HepG2 (cell line): ENCODE measurements around the gene NOP56. TPM values are rescaled to one million over a fixed set of nuclear protein-coding genes. Genes with fewer than 3 reads are reported as not detected.

Experiments
- ATAC-seq: fragments of 200-7000 bp; cut with Tn5 transposase; 3 replicates; pipeline ENCODE4 v1.9.1; 2020; ENCODE audit warnings: mild to moderate bottlenecking, moderate library complexity
- BruUV-seq: library from RNA; stranded (reverse); fragments of 400-500 nt; replicated peaks from 2 replicates; lab custom pipeline; 2021; lab: Mats Ljungman, UMichigan
- CTCF ChIA-PET: fragments of 300-600 bp; formaldehyde crosslinking; extraction: SDS; loops from one replicate; lab custom pipeline; 2021; ENCODE audit warnings: low total read pairs, inconsistent platforms, low intra/inter-chr PET ratio; lab: Yijun Ruan, JAX
- POLR2A ChIA-PET: fragments of 350-600 bp; sonication (Branson Sonifier 250); formaldehyde crosslinking; loops from one replicate; lab custom pipeline; 2020; ENCODE audit warnings: antibody characterized with exemption, inconsistent platforms; lab: Yijun Ruan, JAX
- DNase-seq: peaks from one replicate; pipeline ENCODE4 v3.0.0-alpha.2; 2015; ENCODE audit warnings: low spot score
- FAIRE-seq: peaks from 3 replicates; lab custom pipeline; 2011; peaks lifted over from hg19 to GRCh38; lab: Jason Lieb, UNC
- H2AFZ ChIP-seq: one replicate; pipeline ENCODE4 v1.6.1; 2011; ENCODE audit warnings: low read length, inconsistent platforms
- H3K27ac ChIP-seq: fragments of 300-600 bp; 3 replicates; pipeline ENCODE4 v1.8.0; 2011; ENCODE audit warnings: mixed run types, mild to moderate bottlenecking, mixed read lengths, low read length, inconsistent platforms; ENCODE audit not compliant: insufficient read depth; ENCODE audit errors: extremely low read length
- H3K27me3 ChIP-seq, 2 experiments: fragments of 200-600 bp in 1 of 2; 2 replicates in 1 of 2; 3 replicates in 1 of 2; pipeline versions ENCODE4 v1.6.0 to v1.8.0; 2011; ENCODE audit warnings: low read length in 2 of 2, mild to moderate bottlenecking in 2 of 2, moderate library complexity in 2 of 2, inconsistent platforms in 1 of 2; ENCODE audit not compliant: insufficient read depth in 2 of 2, control insufficient read depth in 1 of 2
- H3K36me3 ChIP-seq, 2 experiments: fragments of 200-600 bp in 1 of 2; replicated peaks in 1 of 2; 2 replicates in 1 of 2; 3 replicates in 1 of 2; pipeline versions ENCODE4 v1.5.1 to v1.8.0; 2011; ENCODE audit warnings: low read length in 2 of 2, inconsistent platforms in 1 of 2; ENCODE audit not compliant: insufficient read depth in 2 of 2, control insufficient read depth in 1 of 2
- H3K4me1 ChIP-seq: 2 replicates; pipeline ENCODE4 v1.5.1; 2012; ENCODE audit warnings: low read length, inconsistent platforms; ENCODE audit not compliant: insufficient read depth
- H3K4me2 ChIP-seq: 2 replicates; pipeline ENCODE4 v1.6.0; 2011; ENCODE audit warnings: low read depth, low read length, inconsistent platforms
- H3K4me3 ChIP-seq, 3 experiments: fragments of 200-600 bp in 1 of 3; sonication (generic), shearing (Covaris generic) in 1 of 3; replicated peaks in 1 of 3; 2 replicates each; pipeline ENCODE4 v1.5.1; 2011 to 2016; ENCODE audit warnings: low read length in 3 of 3, inconsistent platforms in 2 of 3, low read depth in 2 of 3, mild to moderate bottlenecking in 2 of 3, control low read depth in 1 of 3, mixed read lengths in 1 of 3; ENCODE audit not compliant: insufficient read depth in 1 of 3
- H3K79me2 ChIP-seq: one replicate; pipeline ENCODE4 v1.6.1; 2011; ENCODE audit warnings: low read length, inconsistent platforms; ENCODE audit not compliant: insufficient read depth
- H3K9ac ChIP-seq: 2 replicates; pipeline ENCODE4 v1.6.0; 2011; ENCODE audit warnings: mild to moderate bottlenecking, low read depth, low read length, inconsistent platforms; ENCODE audit not compliant: insufficient read depth
- H3K9me3 ChIP-seq: 2 replicates; pipeline ENCODE4 v1.5.1; 2012; ENCODE audit warnings: mild to moderate bottlenecking, low read length
- H4K20me1 ChIP-seq: 2 replicates; pipeline ENCODE4 v1.6.0; 2011; ENCODE audit warnings: inconsistent platforms, mild to moderate bottlenecking, low read length, moderate library complexity; ENCODE audit not compliant: insufficient read depth
- HCFC1 ChIP-seq: fragments of 150-350 bp; IDR thresholded peaks from 2 replicates; pipeline ENCODE4 v1.6.1; 2014; ENCODE audit warnings: low read depth, low read length
- MIER3 ChIP-seq: IDR thresholded peaks from 2 replicates; pipeline ENCODE4 v1.6.1; 2016; ENCODE audit warnings: missing compliant biosample characterization, borderline replicate concordance
- NR2F2 ChIP-seq: IDR thresholded peaks from 2 replicates; pipeline ENCODE4 v1.6.1; 2012; ENCODE audit warnings: low read depth, inconsistent platforms, borderline replicate concordance
- PHF5A ChIP-seq: IDR thresholded peaks from one replicate; pipeline ENCODE4 v1.6.1; 2018; ENCODE audit warnings: low read depth, missing genetic modification reagents; ENCODE audit not compliant: unreplicated experiment
- TOPORS ChIP-seq: sonication (generic); formaldehyde crosslinking; IDR thresholded peaks from 2 replicates; pipeline ENCODE4 v1.8.0; 2023; ENCODE audit warnings: mild to moderate bottlenecking, missing genetic modification reagents
- XBP1 ChIP-seq: sonication (generic); formaldehyde crosslinking; IDR thresholded peaks from 2 replicates; pipeline ENCODE4 v1.5.0; 2020; ENCODE audit warnings: missing genetic modification reagents
- ZBTB49 ChIP-seq: sonication (generic); formaldehyde crosslinking; IDR thresholded peaks from 2 replicates; pipeline ENCODE4 v1.4.0; 2020; ENCODE audit warnings: missing genetic modification reagents, borderline replicate concordance
- ZNF609 ChIP-seq: sonication (generic); formaldehyde crosslinking; IDR thresholded peaks from 2 replicates; pipeline ENCODE4 v1.4.0; 2020; ENCODE audit warnings: mild to moderate bottlenecking, missing genetic modification reagents, borderline replicate concordance
- ZNF784 ChIP-seq: sonication (generic); formaldehyde crosslinking; IDR thresholded peaks from 2 replicates; pipeline ENCODE4 v1.5.1; 2020; ENCODE audit warnings: missing genetic modification reagents, mild to moderate bottlenecking, borderline replicate concordance
- ZNF839 ChIP-seq: sonication (generic); formaldehyde crosslinking; IDR thresholded peaks from 2 replicates; pipeline ENCODE4 v1.4.0; 2020; ENCODE audit warnings: missing genetic modification reagents, mild to moderate bottlenecking, borderline replicate concordance
- ZSCAN5A ChIP-seq: sonication (generic); formaldehyde crosslinking; IDR thresholded peaks from 2 replicates; pipeline ENCODE4 v1.8.0; 2022; ENCODE audit warnings: mild to moderate bottlenecking, missing genetic modification reagents, borderline replicate concordance
- whole genome bisulfite sequencing: methylation state at CpG from one replicate; pipeline ENCODE4 v1.1.6; 2017; ENCODE audit warnings: low lambda C conversion rate; 5-methylcytosine and 5-hydroxymethylcytosine counted together
- in situ Hi-C: cut with HindIII; loops from 2 replicates; pipeline ENCODE4 v1.10.0; 2017; ENCODE audit warnings: low pct_unique_long_range_greater_than_20kb; ENCODE audit not compliant: extremely low pct_ligation_motif_present
- intact Hi-C: fragments of 100-400 bp; cut with micrococcal nuclease; formaldehyde crosslinking; loops from one replicate; pipeline ENCODE4 v1.10.0; 2022; ENCODE audit not compliant: unreplicated experiment
- polyA plus RNA-seq, 8 experiments: library from polyadenylated mRNA; depleted of rRNA in 3 of 8; stranded (reverse) in 7 of 8; unstranded in 1 of 8; fragments of >200 nt; fragmentation: Illumina TruSeq in 4 of 8; extraction: Trizol in 4 of 8; gene quantifications; 2 replicates each; pipeline versions ENCODE4 v1.2.1 to v1.2.3, GENCODE V29; 2011 to 2016; ENCODE audit warnings: low read depth in 4 of 8, missing spikeins in 1 of 8, mixed read lengths in 1 of 8; ENCODE audit not compliant: insufficient read depth in 1 of 8
- total RNA-seq, 5 experiments: library from RNA; depleted of rRNA; stranded (reverse); fragments of >200 nt; fragmentation: Illumina TruSeq; extraction: Trizol; gene quantifications; 2 replicates each; pipeline ENCODE4 v1.2.3, GENCODE V29; 2016; ENCODE audit warnings: low read depth in 1 of 5

NOP56 gene
- total and polyA plus RNA-seq, 2 of the 13 experiments (the other 11 are each of a cell fraction or from before 2014, with no cell fraction given) = 369 to 1,116 TPM

- H3K9ac ChIP-seq = peak within 1 kb of the TSS; percentile 94
- in situ Hi-C loops (no loop called here), intact Hi-C loops (no loop called here)
- peaks cover 0 to 14% of the 10 kb centered on the region in 2 experiments; a peak in 3 of 5 replicates for H3K27me3 ChIP-seq
- ChIA-PET CTCF (no interaction called here), POLR2A (interaction anchor here (0.6 to 4.3 kb wide), 10 partner anchors 9 to 668 kb away, joined by 3 to 151 read pairs (median 3); partner anchors contain the start of genes MRPS26, NOP56 and SNRPB)
- peaks cover 17 to 31% of the 10 kb centered on the region in 2 experiments for H3K36me3 ChIP-seq
- H3K4me3 ChIP-seq = peak within 1 kb of the TSS; percentile 92 to 99 (median 92)
- WGBS = 13% methylated on average over 46 of the region's 49 CpGs
- H4K20me1 ChIP-seq = peaks cover 2% of the 10 kb centered on the region; the same call in 1 of the 2 replicates
- DNase-seq (peak; percentile 96), FAIRE-seq (peak; percentile 86), ATAC-seq (peak; percentile 82)
- peaks cover 13% of the 10 kb centered on the region for H3K79me2 ChIP-seq
- TSS peak; percentile 100 for BruUV-seq
- peak within 1 kb of the TSS; percentile 87 for H3K27ac ChIP-seq
- peak within 1 kb of the TSS; percentile 65 for H2AFZ ChIP-seq
- no peaks in the 10 kb centered on the region for H3K9me3 ChIP-seq
- H3K4me2 ChIP-seq = peak within 1 kb of the TSS; percentile 88
- peaks cover 28% of the 10 kb centered on the region for H3K4me1 ChIP-seq
- peak; percentile 99 for TF ChIP-seq ZNF784 (CRISPR knock-in tag)
- TF ChIP-seq ZSCAN5A (CRISPR knock-in tag) = peak; percentile 82; the same call in 1 of the 2 replicates
- peak; percentile 88; the same call in 1 of the 2 replicates for TF ChIP-seq ZNF839
- TF ChIP-seq XBP1 = 0 out of 2 replicates have a peak, but pooled peaks have one; percentile 42
- peak; percentile 9; the same call in 1 of the 2 replicates for TF ChIP-seq NR2F2
- peak; percentile 90; the same call in 1 of the 2 replicates for TF ChIP-seq MIER3 (CRISPR knock-in tag)
- TF ChIP-seq TOPORS (CRISPR knock-in tag) = peak; percentile 97
- peak; percentile 50; the same call in 1 of the 2 replicates for TF ChIP-seq ZNF609
- TF ChIP-seq PHF5A (CRISPR knock-in tag) = no peak
- peak; percentile 92 for TF ChIP-seq HCFC1
- no peak for TF ChIP-seq ZBTB49
Measured at GRCh38 chr20:2663887-2664719, 11.7 kb downstream of the NOP56 start, which contains the start of gene IDH3B. TSS of gene IDH3B (minus strand) at chr20:2664216. CDS start at chr20:2664188, 28 bp downstream.
